ENCODE results near the gene RASA2. TPM values are rescaled to one million over a fixed set of nuclear protein-coding genes. Genes with fewer than 3 reads are reported as not detected.

RASA2 gene
- total RNA-seq, 4 donors from 2014 or later = 1.9 to 10.6 (median 4.5) TPM

- intact Hi-C loops (cut with DNase I; ENCODE audit: low total_unique reads) = no loop called here
- in situ Hi-C loops (cut with MboI; ENCODE audit: low sequenced_read_pairs in 4 of 4) = no loop called here
Observed at GRCh38 chr3:141597931-141598330, 111.1 kb downstream of the RASA2 start.

DNA sequence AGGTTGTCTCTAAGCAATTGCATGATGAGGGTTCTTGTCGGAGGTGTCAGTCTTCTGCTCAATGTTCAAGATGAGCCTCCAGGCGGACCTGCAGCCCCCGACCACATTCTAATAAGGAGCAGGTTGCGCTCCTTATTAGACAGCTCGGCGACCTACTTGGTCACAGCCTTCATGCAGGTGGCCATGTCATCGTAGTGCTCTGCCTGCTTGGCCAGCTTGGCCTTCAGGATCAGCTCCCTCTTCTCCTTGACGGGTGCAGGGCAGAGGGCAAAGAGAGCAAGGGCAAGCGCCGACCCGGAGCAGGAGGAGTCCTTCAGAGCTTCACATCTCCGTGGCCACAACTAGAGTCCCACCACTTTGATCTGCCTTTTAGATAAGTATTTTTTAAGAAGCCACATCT lies 113.5 kb downstream of the RASA2 start:
- DNase-seq = no peak
- Histone ChIP-seq H3K27me3 (no peaks in the 10 kb centered on the region), H3K27ac (no peak overlapping the region), H3K36me3 (peaks cover 0 to 34% of the 10 kb centered on the region in 2 donors), H3K4me1 (no peaks in the 10 kb centered on the region), H3K4me3 (no peak overlapping the region), H3K9me3 (no peaks in the 10 kb centered on the region)
- TF ChIP-seq, protein P1, sequence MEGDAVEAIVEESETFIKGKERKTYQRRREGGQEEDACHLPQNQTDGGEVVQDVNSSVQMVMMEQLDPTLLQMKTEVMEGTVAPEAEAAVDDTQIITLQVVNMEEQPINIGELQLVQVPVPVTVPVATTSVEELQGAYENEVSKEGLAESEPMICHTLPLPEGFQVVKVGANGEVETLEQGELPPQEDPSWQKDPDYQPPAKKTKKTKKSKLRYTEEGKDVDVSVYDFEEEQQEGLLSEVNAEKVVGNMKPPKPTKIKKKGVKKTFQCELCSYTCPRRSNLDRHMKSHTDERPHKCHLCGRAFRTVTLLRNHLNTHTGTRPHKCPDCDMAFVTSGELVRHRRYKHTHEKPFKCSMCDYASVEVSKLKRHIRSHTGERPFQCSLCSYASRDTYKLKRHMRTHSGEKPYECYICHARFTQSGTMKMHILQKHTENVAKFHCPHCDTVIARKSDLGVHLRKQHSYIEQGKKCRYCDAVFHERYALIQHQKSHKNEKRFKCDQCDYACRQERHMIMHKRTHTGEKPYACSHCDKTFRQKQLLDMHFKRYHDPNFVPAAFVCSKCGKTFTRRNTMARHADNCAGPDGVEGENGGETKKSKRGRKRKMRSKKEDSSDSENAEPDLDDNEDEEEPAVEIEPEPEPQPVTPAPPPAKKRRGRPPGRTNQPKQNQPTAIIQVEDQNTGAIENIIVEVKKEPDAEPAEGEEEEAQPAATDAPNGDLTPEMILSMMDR (IDR thresholded peaks at IDR 0.05 in 4 of 5, conservative IDR thresholded peaks at IDR 0.05 in 1 of 5) = no peak
- no peak for TF ChIP-seq POLR2A (IDR thresholded peaks at IDR 0.05)
- intact Hi-C loops (cut with DNase I; ENCODE audit: low total_unique reads) = no loop called here
- in situ Hi-C loops (cut with MboI; ENCODE audit: low sequenced_read_pairs in 4 of 4) = no loop called here
- ATAC-seq = no peak

More at GRCh38 chr3:141597931-141598330, 111.1 kb downstream of the RASA2 start:
- no peaks in the 10 kb centered on the region for H3K4me1 ChIP-seq
- no peak for ATAC-seq
- no peak overlapping the region for H3K27ac ChIP-seq
- H3K27me3 ChIP-seq = no peaks in the 10 kb centered on the region
- peaks cover 0 to 47% of the 10 kb centered on the region in 2 donors for H3K36me3 ChIP-seq
- no peaks in the 10 kb centered on the region for H3K9me3 ChIP-seq
- no peak overlapping the region for H3K4me3 ChIP-seq
- TF ChIP-seq, protein P1 (IDR thresholded peaks at IDR 0.05 in 4 of 5, conservative IDR thresholded peaks at IDR 0.05 in 1 of 5) = no peak
- no peak for TF ChIP-seq POLR2A (IDR thresholded peaks at IDR 0.05)
- DNase-seq = no peak

DNA sequence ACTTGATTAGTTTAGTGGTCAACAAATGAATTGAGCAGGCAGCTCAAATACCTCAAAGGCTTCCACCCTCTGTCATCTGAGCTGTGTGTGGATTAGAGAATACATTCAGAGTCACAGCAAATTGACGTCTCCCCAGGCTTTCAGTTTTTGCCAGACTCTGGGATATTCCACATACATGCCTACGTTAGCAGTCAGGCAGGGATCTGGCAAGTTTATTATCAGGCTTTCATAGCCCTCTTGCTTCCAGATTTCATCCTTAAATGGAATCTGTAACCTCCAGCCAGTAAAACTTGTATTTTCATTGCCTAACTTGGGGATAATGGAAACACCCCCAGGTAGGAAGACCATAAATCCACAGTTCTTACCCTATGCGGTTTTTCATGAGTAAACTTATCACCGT lies 115.9 kb downstream of the RASA2 start:
- intact Hi-C loops (cut with DNase I; ENCODE audit: low total_unique reads) (no loop called here), in situ Hi-C loops (cut with MboI; ENCODE audit: low sequenced_read_pairs in 4 of 4) (no loop called here)
- ATAC-seq (no peak), DNase-seq (no peak)
- no peaks in the 10 kb centered on the region for H3K9me3 ChIP-seq
- no peaks in the 10 kb centered on the region for H3K27me3 ChIP-seq
- no peak overlapping the region for H3K27ac ChIP-seq
- TF ChIP-seq, protein P1 (IDR thresholded peaks at IDR 0.05 in 4 of 5, conservative IDR thresholded peaks at IDR 0.05 in 1 of 5) = no peak
- no peak overlapping the region for H3K4me3 ChIP-seq
- no peaks in the 10 kb centered on the region for H3K4me1 ChIP-seq
- H3K36me3 ChIP-seq = peaks cover 0 to 15% of the 10 kb centered on the region in 2 donors

DNA sequence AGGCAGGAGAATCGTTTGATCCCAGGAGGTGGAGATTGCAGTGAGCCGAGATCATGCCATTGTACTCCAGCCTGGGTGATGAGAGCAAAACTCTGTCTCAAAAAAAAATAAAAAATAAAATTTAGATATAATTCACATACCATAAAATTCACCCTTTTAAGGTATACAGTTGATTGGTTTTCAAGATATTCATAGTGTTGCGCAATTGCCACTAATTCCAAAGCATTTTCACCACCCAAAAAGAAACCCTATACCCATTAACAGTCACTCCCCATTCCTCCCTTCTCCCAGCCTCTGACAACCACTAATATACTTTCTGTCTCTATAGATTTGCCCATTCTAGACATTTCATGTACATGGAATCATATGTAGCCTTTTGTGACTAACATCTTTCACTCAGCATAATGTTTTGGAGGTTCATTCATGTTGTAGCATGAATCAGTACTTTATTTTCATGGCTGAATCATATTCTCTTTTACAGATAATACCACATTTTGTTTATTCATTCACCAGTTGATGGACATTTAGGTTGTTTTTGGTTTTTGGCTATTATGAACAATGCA lies 116.7 kb downstream of the RASA2 start:
- TF ChIP-seq, protein P1 (IDR thresholded peaks at IDR 0.05 in 4 of 5, conservative IDR thresholded peaks at IDR 0.05 in 1 of 5) = no peak
- no peak for TF ChIP-seq POLR2A (IDR thresholded peaks at IDR 0.05)
- ATAC-seq (no peak), DNase-seq (no peak)
- in situ Hi-C loops (cut with MboI; ENCODE audit: low sequenced_read_pairs in 4 of 4) = no loop called here
- no peaks in the 10 kb centered on the region for H3K4me1 ChIP-seq
- intact Hi-C loops (cut with DNase I; ENCODE audit: low total_unique reads) = no loop called here
- H3K36me3 ChIP-seq = peaks cover 0 to 23% of the 10 kb centered on the region in 2 donors
- H3K9me3 ChIP-seq = no peaks in the 10 kb centered on the region
- H3K27ac ChIP-seq = no peak overlapping the region
- H3K4me3 ChIP-seq = no peak overlapping the region
- H3K27me3 ChIP-seq = no peaks in the 10 kb centered on the region

- H3K27me3 ChIP-seq = no peaks in the 10 kb centered on the region
- TF ChIP-seq, protein P1 (IDR thresholded peaks at IDR 0.05 in 4 of 5, conservative IDR thresholded peaks at IDR 0.05 in 1 of 5) = no peak
- TF ChIP-seq POLR2A (IDR thresholded peaks at IDR 0.05) = no peak
- no peak overlapping the region for H3K27ac ChIP-seq
- no peak overlapping the region for H3K4me3 ChIP-seq
- no peaks in the 10 kb centered on the region for H3K4me1 ChIP-seq
- H3K9me3 ChIP-seq = no peaks in the 10 kb centered on the region
- DNase-seq = no peak
- no peak for ATAC-seq
- intact Hi-C loops (cut with DNase I; ENCODE audit: low total_unique reads) (no loop called here), in situ Hi-C loops (cut with MboI; ENCODE audit: low sequenced_read_pairs in 4 of 4) (no loop called here)
- peaks cover 0 to 25% of the 10 kb centered on the region in 2 donors for H3K36me3 ChIP-seq
Observed at GRCh38 chr3:141605883-141606282, 119.1 kb downstream of the RASA2 start.
